Gastrocnemius medialis (tissue), 4 donors: ENCODE measurements around the gene CCDC33. TPM values are rescaled to one million over a fixed set of nuclear protein-coding genes. Genes with fewer than 3 reads are reported as not detected.

Experiments
- ATAC-seq, 2 donors: fragments of 150-250 bp; one replicate each; pipeline ENCODE4 v1.9.1; 2016
- DNase-seq, 2 donors: peaks; one replicate each; pipeline ENCODE4 v3.0.0-alpha.2; 2019
- H3K27ac ChIP-seq, 4 donors: fragments of 200-600 bp; sonication (generic); 1 replicate in 1 of 4; 2 replicates in 3 of 4; pipeline ENCODE4 v1.5.1; 2016 to 2018; ENCODE audit warnings: mild to moderate bottlenecking in 2 of 4, moderate library complexity in 1 of 4
- H3K27me3 ChIP-seq, 3 donors: fragments of 200-600 bp; sonication (generic) in 2 of 3; 1 replicate in 1 of 3; 2 replicates in 2 of 3; pipeline versions ENCODE4 v1.5.1 to v1.6.0; 2016 to 2019; ENCODE audit warnings: mild to moderate bottlenecking in 1 of 3, moderate library complexity in 1 of 3
- H3K36me3 ChIP-seq, 2 donors: fragments of 200-600 bp; sonication (generic) in 1 of 2; one replicate each; pipeline ENCODE4 v1.5.1; 2017 to 2018
- H3K4me1 ChIP-seq, 2 donors: fragments of 200-600 bp; sonication (generic) in 1 of 2; one replicate each; pipeline ENCODE4 v1.5.1; 2016 to 2017; ENCODE audit warnings: mild to moderate bottlenecking in 2 of 2
- H3K4me3 ChIP-seq, 4 donors: fragments of 200-600 bp; sonication (generic) in 3 of 4; 1 replicate in 1 of 4; 2 replicates in 3 of 4; pipeline ENCODE4 v1.5.1; 2016 to 2019; ENCODE audit warnings: mild to moderate bottlenecking in 2 of 4
- H3K9me3 ChIP-seq, 3 donors: fragments of 200-600 bp; sonication (generic) in 2 of 3; 1 replicate in 1 of 3; 2 replicates in 2 of 3; pipeline ENCODE4 v1.5.1; 2016 to 2019
- CTCF ChIP-seq, 5 experiments: fragments of 450-650 bp in 3 of 5; fragments of 200-600 bp in 2 of 5; sonication (generic) in 2 of 5; IDR thresholded peaks in 4 of 5; conservative IDR thresholded peaks in 1 of 5; 1 replicate in 4 of 5; 2 replicates in 1 of 5; pipeline ENCODE4 v1.5.1; 2016 to 2019; ENCODE audit warnings: antibody characterized with exemption in 5 of 5, mild to moderate bottlenecking in 3 of 5, moderate library complexity in 3 of 5
- POLR2A ChIP-seq, 2 donors: fragments of 450-650 bp; IDR thresholded peaks; one replicate each; pipeline ENCODE4 v1.6.1; 2017; ENCODE audit warnings: antibody characterized with exemption in 2 of 2, mild to moderate bottlenecking in 2 of 2, moderate library complexity in 2 of 2
- in situ Hi-C, 4 donors: fragments of 200-750 bp; cut with MboI; loops; one replicate each; pipeline versions ENCODE4 v1.15.0 to v1.8.0; 2017; ENCODE audit warnings: low sequenced_read_pairs in 4 of 4
- intact Hi-C: fragments of 100-400 bp; cut with DNase I; formaldehyde crosslinking; loops from one replicate; pipeline ENCODE4 v1.15.1; 2023; ENCODE audit warnings: low total_unique reads
- total RNA-seq, 4 donors: library from RNA; depleted of rRNA; stranded (reverse); fragments of >200 nt; gene quantifications; one replicate each; pipeline versions ENCODE4 v1.1.0 to v1.2.3, GENCODE V29; 2016

The CCDC33 gene
- total RNA-seq, 4 donors from 2014 or later = not detected

DNA sequence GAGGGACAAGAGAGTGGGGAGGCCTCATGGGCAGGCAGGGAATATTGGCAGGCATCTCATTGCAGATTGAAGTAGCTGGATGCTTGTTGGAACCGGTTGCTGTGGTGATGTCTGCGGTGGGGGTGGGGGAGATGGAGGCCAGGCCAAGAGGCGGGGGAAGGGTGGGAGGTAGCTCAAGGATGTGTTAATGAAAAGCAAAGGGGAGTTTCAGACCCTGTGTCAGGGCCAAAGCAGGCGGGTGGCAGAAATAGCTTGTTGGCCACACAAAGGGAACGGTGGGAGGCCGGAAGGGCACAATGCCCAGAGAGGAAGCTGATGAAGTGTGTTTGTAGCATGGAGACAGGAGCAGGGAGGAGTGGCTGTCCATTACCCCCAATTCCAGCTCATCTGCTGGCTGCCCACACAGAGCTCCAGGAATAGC is 28.0 kb downstream of the CCDC33 start:
- no peak for DNase-seq
- in situ Hi-C loops (no loop called here), intact Hi-C loops (no loop called here)
- ATAC-seq = no peak
- Histone ChIP-seq H3K4me3 (no peak overlapping the region), H3K4me1 (no peaks in the 10 kb centered on the region), H3K36me3 (no peaks in the 10 kb centered on the region), H3K9me3 (no peaks in the 10 kb centered on the region), H3K27ac (no peak overlapping the region), H3K27me3 (peaks cover 0 to 4% (median 3%) of the 10 kb centered on the region in 3 donors)
- TF ChIP-seq POLR2A (IDR thresholded peaks at IDR 0.05) (no peak), CTCF (IDR thresholded peaks at IDR 0.05 in 4 of 5, conservative IDR thresholded peaks at IDR 0.05 in 1 of 5) (no peak)

DNA sequence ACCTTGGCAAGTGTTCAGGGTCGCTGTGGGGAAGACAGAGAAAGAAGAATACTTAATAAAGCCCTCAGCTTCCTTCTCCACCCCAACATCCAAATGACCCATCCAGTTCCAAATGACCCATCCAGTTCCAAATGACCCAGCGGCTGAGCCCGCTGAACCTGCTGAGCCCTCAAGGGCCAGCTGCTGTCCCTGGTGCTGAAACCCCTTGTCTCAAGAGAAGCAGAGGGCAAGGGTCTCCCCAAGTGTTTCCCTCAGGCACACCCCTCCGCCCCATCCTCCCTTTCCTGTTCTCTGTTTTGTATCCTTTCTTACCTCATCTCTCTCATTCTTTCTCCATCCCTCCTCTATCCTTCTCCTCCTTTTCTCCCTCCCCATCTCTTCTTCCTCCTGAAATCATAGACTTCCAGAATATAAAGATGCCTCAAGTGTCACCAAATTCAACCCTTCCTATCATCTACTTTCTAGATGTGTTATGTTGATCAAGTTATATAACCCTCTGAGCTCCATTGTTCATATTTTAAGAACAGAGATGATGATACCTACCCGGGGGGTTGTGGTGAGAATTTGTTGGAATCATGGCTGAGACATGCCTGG is 29.0 kb downstream of the CCDC33 start:
- intact Hi-C loops = no loop called here
- Histone ChIP-seq H3K36me3 (no peaks in the 10 kb centered on the region), H3K27ac (no peak overlapping the region), H3K27me3 (peaks cover 0 to 6% (median 4%) of the 10 kb centered on the region in 3 donors), H3K9me3 (no peaks in the 10 kb centered on the region), H3K4me3 (no peak overlapping the region), H3K4me1 (no peaks in the 10 kb centered on the region)
- DNase-seq = no peak
- in situ Hi-C loops = no loop called here
- no peak for ATAC-seq
- TF ChIP-seq CTCF (IDR thresholded peaks at IDR 0.05 in 4 of 5, conservative IDR thresholded peaks at IDR 0.05 in 1 of 5) (no peak), POLR2A (IDR thresholded peaks at IDR 0.05) (no peak)

DNA sequence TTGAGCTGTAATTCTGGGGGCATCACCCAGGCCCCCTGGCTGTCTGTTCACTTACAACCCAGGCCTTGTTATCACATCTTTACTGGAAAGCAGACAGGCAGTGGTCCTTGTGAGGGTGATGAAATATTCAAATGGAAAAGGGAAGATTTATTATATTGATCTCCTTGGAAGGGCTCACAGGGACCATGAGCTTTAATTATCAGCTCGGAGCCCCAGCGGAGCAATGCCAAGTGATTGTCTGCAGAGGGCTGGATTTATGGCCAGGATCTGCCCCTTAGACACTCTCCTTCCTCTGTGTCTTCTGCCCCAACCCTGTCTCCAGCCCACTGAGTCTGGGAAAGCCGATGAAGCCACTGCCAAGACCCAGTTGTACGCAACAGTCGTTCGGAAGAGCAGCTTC is 31.9 kb downstream of the CCDC33 start:
- DNase-seq (no peak), ATAC-seq (no peak)
- TF ChIP-seq CTCF (IDR thresholded peaks at IDR 0.05 in 4 of 5, conservative IDR thresholded peaks at IDR 0.05 in 1 of 5) = no peak
- TF ChIP-seq POLR2A (IDR thresholded peaks at IDR 0.05) = no peak
- intact Hi-C loops (no loop called here), in situ Hi-C loops (no loop called here)
- peaks cover 0 to 4% (median 4%) of the 10 kb centered on the region in 3 donors for H3K27me3 ChIP-seq
- H3K27ac ChIP-seq = no peak overlapping the region
- H3K9me3 ChIP-seq = no peaks in the 10 kb centered on the region
- no peaks in the 10 kb centered on the region for H3K36me3 ChIP-seq
- H3K4me1 ChIP-seq = no peaks in the 10 kb centered on the region
- no peak overlapping the region for H3K4me3 ChIP-seq

GRCh38 chr15:74269362-74270035 is 33.4 kb downstream of the CCDC33 start:
- intact Hi-C loops = no loop called here
- Histone ChIP-seq H3K27me3 (peaks cover 0 to 4% (median 4%) of the 10 kb centered on the region in 3 donors), H3K27ac (no peak overlapping the region), H3K4me1 (no peaks in the 10 kb centered on the region), H3K36me3 (no peaks in the 10 kb centered on the region), H3K4me3 (no peak overlapping the region), H3K9me3 (no peaks in the 10 kb centered on the region)
- no peak for TF ChIP-seq POLR2A (IDR thresholded peaks at IDR 0.05)
- no peak for TF ChIP-seq CTCF (IDR thresholded peaks at IDR 0.05 in 4 of 5, conservative IDR thresholded peaks at IDR 0.05 in 1 of 5)
- in situ Hi-C loops = no loop called here
- ATAC-seq = no peak
- DNase-seq = no peak
